Rectal smooth muscle tissue (tissue), 1 donor: ENCODE measurements around the gene CCDC192.
A peak's percentile ranks its signal among the peaks of the same experiment; 100 is the strongest.

Experiments
- H3K27ac ChIP-seq: one replicate; pipeline ENCODE4 v1.7.0; 2013; ENCODE audit warnings: low read depth, low read length, inconsistent platforms
- H3K27me3 ChIP-seq: one replicate; pipeline ENCODE4 v1.7.0; 2013; ENCODE audit warnings: low read length; ENCODE audit not compliant: control insufficient read depth, insufficient read depth
- H3K36me3 ChIP-seq: one replicate; pipeline ENCODE4 v1.7.0; 2013; ENCODE audit warnings: low read length; ENCODE audit not compliant: control insufficient read depth, insufficient read depth
- H3K4me1 ChIP-seq: one replicate; pipeline ENCODE4 v1.7.0; 2013; ENCODE audit warnings: low read length; ENCODE audit not compliant: control insufficient read depth, insufficient read depth
- H3K4me3 ChIP-seq: one replicate; pipeline ENCODE4 v1.7.0; 2013; ENCODE audit warnings: low read length
- H3K9ac ChIP-seq: one replicate; pipeline ENCODE4 v1.7.0; 2013; ENCODE audit warnings: low read length

Gene CCDC192

DNA sequence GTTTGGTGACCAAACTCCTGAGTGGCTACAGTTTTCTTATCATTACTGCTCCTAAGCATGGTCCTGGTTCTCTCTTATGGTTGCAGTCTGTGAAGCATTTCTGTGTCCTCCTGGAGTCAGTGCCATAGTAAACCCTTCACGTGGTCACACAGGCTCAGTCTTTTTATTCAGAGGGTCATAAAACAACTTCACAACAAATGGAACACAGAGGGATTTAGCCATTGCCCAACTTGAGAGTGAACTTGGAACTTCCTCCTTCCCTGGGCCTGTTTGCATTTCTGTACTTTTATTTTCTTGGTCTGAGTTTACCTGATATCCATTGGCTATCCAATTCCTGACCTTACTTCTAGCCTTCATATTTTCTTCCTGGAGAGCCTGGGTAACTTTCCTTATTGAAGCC lies 144.9 kb downstream of the CCDC192 start:
- Histone ChIP-seq H3K27me3 (no peaks in the 10 kb centered on the region), H3K9ac (no peak overlapping the region), H3K27ac (no peak overlapping the region), H3K4me1 (peaks cover 3% of the 10 kb centered on the region), H3K36me3 (no peaks in the 10 kb centered on the region), H3K4me3 (no peak overlapping the region)

DNA sequence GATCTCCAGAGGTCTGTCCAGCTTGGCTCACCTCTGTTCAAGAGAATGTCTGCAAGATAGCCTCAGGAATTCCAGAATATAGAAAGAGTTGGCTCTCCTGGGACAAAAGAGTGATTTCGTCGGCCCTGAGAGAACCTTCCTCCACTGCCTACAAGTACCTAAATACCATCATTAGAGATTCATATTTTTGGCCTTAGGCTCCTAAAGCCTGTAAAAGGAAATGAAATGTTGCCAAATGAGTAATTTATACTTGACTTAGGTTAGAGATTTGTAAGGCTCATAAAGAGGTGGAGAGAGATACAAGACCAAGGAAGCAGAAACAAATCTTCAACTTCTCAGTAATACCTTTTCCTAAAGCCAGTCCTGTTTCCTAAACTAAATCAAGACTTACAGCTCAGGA lies 146.2 kb downstream of the CCDC192 start:
- Histone ChIP-seq H3K27ac (no peak overlapping the region), H3K27me3 (no peaks in the 10 kb centered on the region), H3K9ac (no peak overlapping the region), H3K4me1 (peaks cover 3% of the 10 kb centered on the region), H3K36me3 (no peaks in the 10 kb centered on the region), H3K4me3 (no peak overlapping the region)

DNA sequence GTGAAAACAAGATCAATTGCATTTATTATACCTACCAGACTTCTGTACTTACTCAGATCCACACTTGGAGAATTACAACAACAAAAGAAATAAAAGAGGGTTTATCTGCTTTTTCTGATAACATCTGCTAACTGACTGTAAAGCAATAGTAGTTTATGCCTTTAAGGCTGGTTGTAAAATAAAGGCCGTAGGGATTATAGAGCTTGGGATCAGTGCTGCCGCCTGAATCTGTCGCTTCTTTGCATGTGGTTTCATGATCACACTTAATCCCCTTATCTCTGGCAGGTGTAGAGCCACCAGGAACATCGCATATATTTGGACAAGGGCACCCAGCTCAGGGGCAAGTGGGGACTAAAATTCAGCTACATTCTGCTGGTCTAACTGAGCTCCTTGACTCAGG lies 146.7 kb downstream of the CCDC192 start:
- Histone ChIP-seq H3K27ac (no peak overlapping the region), H3K36me3 (no peaks in the 10 kb centered on the region), H3K9ac (no peak overlapping the region), H3K4me1 (peaks cover 3% of the 10 kb centered on the region), H3K27me3 (no peaks in the 10 kb centered on the region), H3K4me3 (no peak overlapping the region)

DNA sequence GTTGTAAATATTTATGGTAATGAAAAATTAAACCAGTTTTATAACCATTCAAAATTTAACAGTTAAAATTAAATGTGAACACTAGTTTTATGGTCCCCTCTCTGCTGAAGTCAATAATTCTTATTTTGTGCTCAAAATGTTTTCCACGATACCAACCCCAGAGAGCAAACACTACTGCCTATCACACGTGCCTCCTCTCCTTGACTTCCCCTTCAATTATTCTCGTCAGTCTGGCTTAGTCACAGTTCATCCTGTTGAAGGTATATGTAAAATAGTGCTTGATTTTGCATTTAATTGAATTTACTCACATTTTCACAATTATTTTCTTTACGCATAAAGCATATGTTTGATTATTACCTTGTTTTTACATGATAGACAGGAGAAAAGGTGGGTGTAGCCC lies 148.8 kb downstream of the CCDC192 start:
- Histone ChIP-seq H3K27me3 (no peaks in the 10 kb centered on the region), H3K27ac (no peak overlapping the region), H3K36me3 (no peaks in the 10 kb centered on the region), H3K4me1 (peaks cover 3% of the 10 kb centered on the region), H3K4me3 (no peak overlapping the region), H3K9ac (no peak overlapping the region)

DNA sequence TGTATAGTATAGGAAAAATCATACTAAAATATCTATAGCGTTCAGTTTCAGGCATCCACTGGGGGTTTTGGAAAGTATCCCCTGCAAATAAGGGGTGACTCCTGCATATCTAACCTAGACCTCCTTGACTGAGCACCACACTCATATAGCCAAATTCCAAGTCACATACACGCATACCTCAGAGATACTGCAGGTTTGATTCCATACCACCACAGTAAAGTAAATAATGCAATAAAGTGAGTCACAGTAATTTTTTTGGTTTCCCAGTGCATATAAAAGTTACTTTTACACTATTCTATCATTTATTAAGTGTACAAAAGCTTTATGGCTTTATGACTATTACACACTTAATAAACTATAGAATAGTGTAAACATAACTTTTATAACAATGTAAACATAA lies 151.3 kb downstream of the CCDC192 start:
- no peaks in the 10 kb centered on the region for H3K27me3 ChIP-seq
- H3K36me3 ChIP-seq = no peaks in the 10 kb centered on the region
- H3K4me1 ChIP-seq = peaks cover 5% of the 10 kb centered on the region
- H3K4me3 ChIP-seq = no peak overlapping the region
- no peak overlapping the region for H3K9ac ChIP-seq
- H3K27ac ChIP-seq = no peak overlapping the region

DNA sequence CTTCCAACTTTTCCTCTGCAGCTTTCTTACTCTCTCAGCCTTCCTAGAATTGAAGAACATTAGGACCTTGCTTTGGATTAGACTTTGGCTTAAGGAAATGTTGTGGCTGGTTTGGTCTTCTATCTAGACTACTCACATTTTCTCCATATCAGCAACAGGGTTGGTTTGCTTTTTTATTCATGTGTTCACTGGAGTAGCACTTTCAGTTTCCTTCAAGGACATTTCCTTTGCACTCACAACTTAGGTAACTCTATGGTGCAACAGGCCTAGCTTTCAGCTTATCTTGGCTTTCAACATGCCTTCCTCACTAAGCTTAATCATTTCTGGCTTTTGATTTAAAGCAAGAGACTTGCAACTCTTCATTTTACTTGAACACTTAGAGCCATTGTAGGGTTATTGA lies 153.1 kb downstream of the CCDC192 start:
- Histone ChIP-seq H3K4me3 (no peak overlapping the region), H3K27me3 (no peaks in the 10 kb centered on the region), H3K4me1 (peaks cover 5% of the 10 kb centered on the region), H3K9ac (no peak overlapping the region), H3K27ac (no peak overlapping the region), H3K36me3 (no peaks in the 10 kb centered on the region)

DNA sequence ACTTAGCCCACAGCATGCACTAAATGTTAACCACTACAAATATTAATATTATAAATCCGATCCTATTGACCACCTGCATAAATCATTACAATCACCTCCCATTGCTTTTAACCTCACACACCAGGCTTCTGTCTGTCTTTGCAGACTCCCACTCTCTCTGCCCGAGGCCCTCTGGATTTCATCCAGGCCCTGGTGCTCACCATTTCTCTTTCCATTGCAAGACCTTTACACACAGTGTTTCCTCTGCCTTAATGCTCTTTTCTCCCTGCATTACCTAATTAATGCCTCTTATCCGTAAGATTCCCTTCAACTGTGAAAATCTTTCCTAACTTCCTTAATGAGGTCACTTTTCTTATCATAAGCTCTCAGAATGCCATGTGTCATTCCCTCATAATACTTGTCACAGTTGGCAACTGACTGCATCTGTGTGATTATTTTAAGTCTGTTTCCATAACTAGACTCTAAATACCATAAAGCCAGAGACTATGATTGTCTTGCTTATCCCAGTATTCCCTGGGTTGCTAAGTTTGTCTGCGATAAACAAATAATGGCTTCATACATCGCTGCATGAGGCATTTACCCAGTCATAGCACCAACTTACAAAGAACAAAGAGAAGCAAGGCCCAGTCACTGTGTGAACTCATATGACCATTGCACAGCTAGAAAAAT lies 155.1 kb downstream of the CCDC192 start:
- H3K4me1 ChIP-seq = peaks cover 5% of the 10 kb centered on the region
- peak overlapping the region; percentile 27 for H3K27ac ChIP-seq

DNA sequence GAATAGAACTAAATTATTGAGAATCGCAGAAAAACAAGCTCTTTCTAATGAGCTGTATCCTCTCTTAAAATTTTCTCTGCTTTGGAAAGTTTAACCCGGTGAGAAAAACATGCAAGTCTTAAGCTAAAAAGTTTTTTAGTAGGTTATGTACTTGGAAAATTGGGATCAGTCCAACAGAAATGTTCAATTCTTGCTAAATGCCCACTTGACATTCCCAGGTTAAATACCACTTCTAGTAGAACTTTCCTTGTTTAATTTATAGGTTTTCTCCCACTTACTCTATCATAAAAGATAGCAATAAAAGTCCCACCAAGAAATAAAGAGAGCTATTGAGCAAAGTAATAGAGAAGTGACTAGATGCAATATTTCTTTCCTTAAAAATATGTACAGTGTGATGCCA lies 157.1 kb downstream of the CCDC192 start:
- Histone ChIP-seq H3K9ac (no peak overlapping the region), H3K27ac (no peak overlapping the region), H3K27me3 (no peaks in the 10 kb centered on the region), H3K4me1 (peaks cover 5% of the 10 kb centered on the region), H3K4me3 (no peak overlapping the region), H3K36me3 (no peaks in the 10 kb centered on the region)

More for the DNA sequence above, 155.1 kb downstream of the CCDC192 start:
- Histone ChIP-seq H3K9ac (no peak overlapping the region), H3K36me3 (no peaks in the 10 kb centered on the region), H3K27me3 (no peaks in the 10 kb centered on the region), H3K4me3 (no peak overlapping the region)

DNA sequence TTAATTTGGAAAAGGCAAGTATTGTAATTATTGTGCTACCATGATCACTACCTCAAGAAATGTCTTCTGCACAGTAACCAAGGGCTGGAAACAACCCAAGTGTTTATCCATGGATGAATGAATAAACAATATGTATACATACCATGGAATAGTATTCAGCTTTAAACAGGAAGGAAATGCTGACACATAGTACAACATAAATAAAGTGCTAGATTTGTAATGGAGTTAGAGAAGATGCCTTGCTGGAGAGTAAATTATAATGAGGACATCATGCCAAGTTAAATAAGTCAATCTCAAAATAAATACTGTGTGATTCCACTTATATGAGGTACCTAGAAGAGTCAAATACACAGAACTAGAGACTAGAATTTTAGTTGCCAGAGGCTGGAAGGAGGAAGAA lies 160.0 kb downstream of the CCDC192 start:
- peaks cover 4% of the 10 kb centered on the region for H3K4me1 ChIP-seq
- no peak overlapping the region for H3K27ac ChIP-seq
- no peaks in the 10 kb centered on the region for H3K36me3 ChIP-seq
- H3K9ac ChIP-seq = no peak overlapping the region
- H3K4me3 ChIP-seq = no peak overlapping the region
- H3K27me3 ChIP-seq = no peaks in the 10 kb centered on the region

DNA sequence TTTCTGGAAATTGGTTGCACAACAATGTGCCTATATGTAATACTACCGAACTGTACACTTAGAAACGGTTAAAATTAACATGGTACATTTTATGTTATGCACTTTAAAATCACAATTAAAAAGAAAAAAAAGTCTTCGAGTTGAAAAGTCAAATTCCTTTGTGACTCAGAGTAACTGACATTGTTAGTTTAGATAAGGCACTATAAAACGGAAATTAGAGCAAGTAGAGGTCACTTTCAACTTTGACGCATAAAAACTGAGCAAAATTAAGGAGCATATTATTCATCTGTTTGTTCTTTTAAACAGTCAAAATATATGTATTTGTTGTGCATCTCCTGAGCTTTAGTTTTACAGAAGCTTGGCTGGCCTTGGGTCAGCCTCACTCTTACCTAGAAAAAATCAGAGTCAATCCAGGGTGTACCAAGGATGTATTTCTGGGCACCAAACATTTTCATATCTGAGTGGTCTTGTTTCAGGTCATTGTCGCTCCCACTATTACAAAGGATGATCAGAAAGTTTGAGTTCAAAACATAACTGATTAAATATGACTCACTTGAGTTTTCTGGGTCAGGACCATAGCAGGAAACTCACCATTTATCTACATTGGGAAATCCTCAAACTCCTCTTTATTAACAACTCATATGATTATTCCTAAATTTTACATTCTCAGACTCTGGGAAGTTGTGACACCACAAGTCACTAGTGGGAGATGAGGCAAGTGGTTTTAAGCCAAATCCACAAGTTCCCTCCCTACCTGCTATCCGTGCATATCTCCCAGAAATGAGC lies 160.6 kb downstream of the CCDC192 start:
- Histone ChIP-seq H3K27me3 (no peaks in the 10 kb centered on the region), H3K4me1 (no peaks in the 10 kb centered on the region), H3K36me3 (no peaks in the 10 kb centered on the region), H3K27ac (no peak overlapping the region), H3K4me3 (no peak overlapping the region), H3K9ac (no peak overlapping the region)

DNA sequence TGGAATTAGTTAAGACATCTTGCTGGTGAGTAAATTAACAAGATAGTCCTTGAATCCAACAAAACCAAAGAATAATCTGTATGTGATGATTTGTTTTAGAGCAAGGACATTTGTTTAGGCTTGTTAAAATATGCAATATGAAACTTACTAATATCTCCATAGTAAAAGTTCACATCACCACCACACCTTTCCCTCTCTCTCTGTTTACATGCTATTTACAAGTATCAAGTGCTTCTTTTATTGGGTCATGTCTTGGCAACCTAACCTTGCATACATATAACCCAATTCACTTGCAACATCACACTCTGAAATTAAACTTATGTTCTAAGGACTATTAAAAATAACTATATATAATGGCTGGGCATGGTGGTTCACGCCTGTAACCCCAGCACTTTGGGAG lies 161.3 kb downstream of the CCDC192 start:
- Histone ChIP-seq H3K27ac (no peak overlapping the region), H3K4me1 (no peaks in the 10 kb centered on the region), H3K36me3 (no peaks in the 10 kb centered on the region), H3K4me3 (no peak overlapping the region), H3K27me3 (no peaks in the 10 kb centered on the region), H3K9ac (no peak overlapping the region)

DNA sequence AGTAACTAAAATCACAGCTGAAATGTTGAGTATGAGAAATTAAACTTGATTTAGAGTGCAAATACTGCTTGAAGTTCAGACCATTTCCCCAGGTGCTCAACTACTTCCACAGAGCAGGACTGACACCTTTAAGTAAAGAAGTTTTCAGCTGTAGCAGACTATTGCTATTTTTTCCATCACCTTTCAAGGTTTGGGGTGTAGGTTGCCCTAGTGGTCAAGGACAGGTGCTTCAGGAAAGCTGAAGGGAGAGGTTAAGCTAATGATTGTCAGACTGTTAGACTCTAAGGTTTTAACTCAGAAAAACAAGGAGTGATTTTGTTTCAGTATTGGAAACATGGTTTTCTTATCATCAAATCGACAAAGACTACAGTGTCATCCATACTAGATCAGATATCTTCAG lies 162.1 kb downstream of the CCDC192 start:
- no peak overlapping the region for H3K27ac ChIP-seq
- no peak overlapping the region for H3K4me3 ChIP-seq
- H3K9ac ChIP-seq = no peak overlapping the region
- no peaks in the 10 kb centered on the region for H3K27me3 ChIP-seq
- H3K4me1 ChIP-seq = peaks cover under 1% of the 10 kb centered on the region
- H3K36me3 ChIP-seq = no peaks in the 10 kb centered on the region
